Endodermal cell (in vitro differentiated cells): ENCODE data around the gene ZNF282. TPM values are rescaled to one million over a fixed set of nuclear protein-coding genes. Genes with fewer than 3 reads are reported as not detected.
"Not testable (repeated sequence)": the region's sequence is repeated elsewhere in the genome, so short reads cannot be mapped to it uniquely, and the experiment has no call there.

Source experiments
- DNase-seq: peaks from one replicate; pipeline ENCODE4 v3.0.0-alpha.2; 2017
- H3K27ac ChIP-seq: 2 replicates; pipeline ENCODE4 v1.5.1; 2013; ENCODE audit warnings: mild to moderate bottlenecking, low read depth, low read length, moderate library complexity
- H3K27me3 ChIP-seq: 2 replicates; pipeline ENCODE4 v1.6.1; 2013; ENCODE audit warnings: mild to moderate bottlenecking, low read length, moderate library complexity; ENCODE audit not compliant: insufficient read depth, control insufficient read depth, poor library complexity, severe bottlenecking
- H3K36me3 ChIP-seq: 2 replicates; pipeline ENCODE4 v1.7.0; 2013; ENCODE audit warnings: mild to moderate bottlenecking, low read length, moderate library complexity; ENCODE audit not compliant: control insufficient read depth, insufficient read depth
- H3K4me1 ChIP-seq: one replicate; pipeline ENCODE4 v1.7.0; 2013; ENCODE audit warnings: low read length; ENCODE audit not compliant: control insufficient read depth, insufficient read depth
- H3K4me3 ChIP-seq: 2 replicates; pipeline ENCODE4 v1.5.1; 2013; ENCODE audit warnings: mild to moderate bottlenecking, low read length, moderate library complexity
- H3K9ac ChIP-seq: 2 replicates; pipeline ENCODE4 v1.6.1; 2013; ENCODE audit warnings: mild to moderate bottlenecking, low read length, moderate library complexity; ENCODE audit not compliant: poor library complexity, severe bottlenecking; ENCODE audit errors: extremely low read depth
- H3K9me3 ChIP-seq: 2 replicates; pipeline ENCODE4 v1.6.1; 2013; ENCODE audit warnings: mild to moderate bottlenecking, low read length, moderate library complexity; ENCODE audit not compliant: control insufficient read depth
- H3K27ac Mint-ChIP-seq: 2 replicates; pipeline ENCODE4 v1.8.0; 2020; ENCODE audit warnings: mixed read lengths
- H3K27me3 Mint-ChIP-seq: 2 replicates; pipeline ENCODE4 v1.8.0; 2021; ENCODE audit warnings: mild to moderate bottlenecking, mixed read lengths; ENCODE audit not compliant: insufficient read depth
- H3K36me3 Mint-ChIP-seq: 2 replicates; pipeline ENCODE4 v1.8.0; 2020; ENCODE audit warnings: low read depth, mixed read lengths
- H3K4me1 Mint-ChIP-seq: 2 replicates; pipeline ENCODE4 v1.8.0; 2020; ENCODE audit warnings: mixed read lengths
- H3K4me3 Mint-ChIP-seq: 2 replicates; pipeline ENCODE4 v1.8.0; 2020; ENCODE audit warnings: mild to moderate bottlenecking, moderate library complexity, mixed read lengths
- H3K9me3 Mint-ChIP-seq: 2 replicates; pipeline ENCODE4 v1.8.0; 2020; ENCODE audit warnings: mild to moderate bottlenecking, mixed read lengths
- WGBS, 2 experiments: methylation state at CpG; one replicate each; pipeline versions ENCODE4 v1.1.5 to v1.1.7; 2013; ENCODE audit warnings: missing lambda C conversion rate in 2 of 2, mixed read lengths in 1 of 2; ENCODE audit not compliant: insufficient coverage in 1 of 2, insufficient read length in 1 of 2; 5-methylcytosine and 5-hydroxymethylcytosine counted together
- total RNA-seq, 2 donors: library from RNA; stranded (reverse); fragmentation: NEBNext Ultra II Directional in 1 of 2; extraction: Animal tissue kit (Norgen Biotek cat#: 25700) in 1 of 2; gene quantifications; 2 replicates in 1 of 2; 3 replicates in 1 of 2; pipeline ENCODE4 v1.2.1, GENCODE V29; 2021
- TF ChIP-seq, protein P1 (sequence below): fragments of 200-600 bp; sonication (generic); conservative IDR thresholded peaks from 2 replicates; pipeline ENCODE4 v1.5.0; 2021; ENCODE audit warnings: antibody characterized with exemption, mild to moderate bottlenecking

ZNF282 gene
- total RNA-seq, 2 donors from 2014 or later: 28.8 to 29.8 TPM

DNA sequence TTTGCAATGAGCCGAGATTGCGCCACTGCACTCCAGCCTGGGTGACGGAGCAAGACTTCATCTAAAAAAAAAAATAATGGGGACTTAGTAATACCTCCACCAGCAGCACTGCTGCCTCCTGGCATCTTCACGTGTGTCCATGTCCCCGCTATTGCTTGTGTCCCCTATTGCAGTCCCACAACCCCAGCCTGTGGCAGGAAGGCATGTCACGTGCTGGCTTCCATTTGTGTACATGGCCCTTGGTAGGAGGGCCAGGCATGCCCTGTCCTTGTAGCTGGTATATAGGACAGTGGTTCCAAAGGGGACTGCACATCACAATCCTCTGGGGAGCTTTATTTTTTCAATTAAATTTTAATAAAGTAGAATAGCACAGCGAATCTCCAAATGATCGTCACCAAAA lies 72.4 kb downstream of the ZNF282 start:
- H3K27ac Mint-ChIP-seq: no peak overlapping the region
- no peak overlapping the region for H3K9ac ChIP-seq
- H3K4me3 Mint-ChIP-seq: no peak overlapping the region
- H3K27me3 ChIP-seq: no peaks in the 10 kb centered on the region
- H3K4me1 ChIP-seq: no peaks in the 10 kb centered on the region
- H3K4me3 ChIP-seq: no peak overlapping the region
- no peaks in the 10 kb centered on the region for H3K4me1 Mint-ChIP-seq
- 96 to 97% methylated on average over 6 to 8 of the region's 8 CpGs for WGBS, 2 experiments
- no peaks in the 10 kb centered on the region for H3K9me3 Mint-ChIP-seq
- no peak for DNase-seq
- no peak overlapping the region for H3K27ac ChIP-seq
- peaks cover 47% of the 10 kb centered on the region for H3K36me3 Mint-ChIP-seq
- H3K27me3 Mint-ChIP-seq: no peaks in the 10 kb centered on the region
- no peaks in the 10 kb centered on the region for H3K9me3 ChIP-seq
- peaks cover 50% of the 10 kb centered on the region for H3K36me3 ChIP-seq
- TF ChIP-seq, protein P1, sequence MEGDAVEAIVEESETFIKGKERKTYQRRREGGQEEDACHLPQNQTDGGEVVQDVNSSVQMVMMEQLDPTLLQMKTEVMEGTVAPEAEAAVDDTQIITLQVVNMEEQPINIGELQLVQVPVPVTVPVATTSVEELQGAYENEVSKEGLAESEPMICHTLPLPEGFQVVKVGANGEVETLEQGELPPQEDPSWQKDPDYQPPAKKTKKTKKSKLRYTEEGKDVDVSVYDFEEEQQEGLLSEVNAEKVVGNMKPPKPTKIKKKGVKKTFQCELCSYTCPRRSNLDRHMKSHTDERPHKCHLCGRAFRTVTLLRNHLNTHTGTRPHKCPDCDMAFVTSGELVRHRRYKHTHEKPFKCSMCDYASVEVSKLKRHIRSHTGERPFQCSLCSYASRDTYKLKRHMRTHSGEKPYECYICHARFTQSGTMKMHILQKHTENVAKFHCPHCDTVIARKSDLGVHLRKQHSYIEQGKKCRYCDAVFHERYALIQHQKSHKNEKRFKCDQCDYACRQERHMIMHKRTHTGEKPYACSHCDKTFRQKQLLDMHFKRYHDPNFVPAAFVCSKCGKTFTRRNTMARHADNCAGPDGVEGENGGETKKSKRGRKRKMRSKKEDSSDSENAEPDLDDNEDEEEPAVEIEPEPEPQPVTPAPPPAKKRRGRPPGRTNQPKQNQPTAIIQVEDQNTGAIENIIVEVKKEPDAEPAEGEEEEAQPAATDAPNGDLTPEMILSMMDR: no peak

DNA sequence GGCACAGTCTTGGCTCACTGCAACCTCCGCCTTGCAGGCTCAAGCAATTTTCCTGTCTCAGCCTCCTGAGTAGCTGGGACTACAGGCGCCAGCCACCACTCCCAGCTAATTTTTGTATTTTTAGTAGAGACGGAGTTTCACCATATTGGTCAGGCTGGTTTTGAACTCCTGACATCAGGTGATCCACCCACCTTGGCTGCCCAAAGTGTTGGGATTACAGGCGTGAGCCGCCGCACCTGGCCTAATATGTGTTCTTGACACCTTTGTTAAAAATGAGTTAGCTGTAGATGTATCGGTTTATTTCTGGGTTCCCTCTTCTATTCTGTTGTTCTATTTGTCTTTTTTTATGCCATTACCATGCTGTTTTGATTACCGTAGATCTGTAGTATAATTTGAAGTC lies 79.1 kb downstream of the ZNF282 start:
- not testable (repeated sequence) for DNase-seq, H3K9ac ChIP-seq, H3K4me1 Mint-ChIP-seq, H3K27me3 ChIP-seq, H3K4me3 ChIP-seq, H3K4me1 ChIP-seq, H3K27me3 Mint-ChIP-seq, H3K4me3 Mint-ChIP-seq, H3K9me3 ChIP-seq, H3K27ac Mint-ChIP-seq, H3K9me3 Mint-ChIP-seq, H3K27ac ChIP-seq
- H3K36me3 ChIP-seq: peaks cover 39% of the 10 kb centered on the region
- peaks cover 64% of the 10 kb centered on the region for H3K36me3 Mint-ChIP-seq
- 88 to 95% methylated on average over 8 of the region's 8 CpGs for WGBS, 2 experiments

Other genes with a start within 250 kb of the ZNF282 start
- 100 to 1,000 TPM; 369 to 402 TPM for gene PDIA4, start 167.0 kb upstream of the ZNF282 start, total RNA-seq
- gene ZNF786, start 104.8 kb upstream of the ZNF282 start, total RNA-seq: 10 to 100 TPM; 12.0 to 13.3 TPM
- gene ZNF425, start 69.2 kb upstream of the ZNF282 start, total RNA-seq: 1 to 10 TPM; 2.1 to 2.7 TPM
- 10 to 100 TPM; 13.4 to 21.2 TPM for gene ZNF398, start 48.1 kb upstream of the ZNF282 start, total RNA-seq
- 10 to 100 TPM; 15.8 to 17.6 TPM for gene ZNF212, start 44.1 kb downstream of the ZNF282 start, total RNA-seq
- gene ZNF783, start 66.7 kb downstream of the ZNF282 start, total RNA-seq: 10 to 100 TPM; 12.1 to 13.2 TPM